GM19468 (cell line): ENCODE measurements around the gene HDAC5.
"Not testable (repeated sequence)": the region's sequence is repeated elsewhere in the genome, so short reads cannot be mapped to it uniquely, and the experiment has no call there.

Experiments used
- ATAC-seq: cut with Tn5 transposase; IDR thresholded peaks from one replicate; pipeline ENCODE4 v1.9.1; 2021; ENCODE audit warnings: mild to moderate bottlenecking, moderate library complexity, moderate number of reproducible peaks; ENCODE audit not compliant: unreplicated experiment; ENCODE audit errors: extremely low read depth

The HDAC5 gene

GRCh38 chr17:44113382-44113781 is 10.1 kb downstream of the HDAC5 start:
- ATAC-seq: no peak

GRCh38 chr17:44112284-44113280 is 10.9 kb downstream of the HDAC5 start:
- no peak for ATAC-seq

GRCh38 chr17:44111777-44112176 is 11.7 kb downstream of the HDAC5 start:
- ATAC-seq: no peak

- ATAC-seq: no peak
Observed at GRCh38 chr17:44110823-44111633, 12.4 kb downstream of the HDAC5 start.

GRCh38 chr17:44110011-44110686 is 13.3 kb downstream of the HDAC5 start:
- ATAC-seq: no peak

- ATAC-seq: no peak
Observed at GRCh38 chr17:44109312-44109630, 14.2 kb downstream of the HDAC5 start.

GRCh38 chr17:44108440-44109311 is 14.8 kb downstream of the HDAC5 start:
- no peak for ATAC-seq

- ATAC-seq: no peak
Observed at GRCh38 chr17:44106801-44107200, 16.6 kb downstream of the HDAC5 start.

- no peak for ATAC-seq
Observed at GRCh38 chr17:44105941-44106340, 17.5 kb downstream of the HDAC5 start.

GRCh38 chr17:44105483-44105882 is 18.0 kb downstream of the HDAC5 start:
- no peak for ATAC-seq

- no peak for ATAC-seq
Observed at GRCh38 chr17:44102849-44103622, 20.4 kb downstream of the HDAC5 start.

- not testable (repeated sequence) for ATAC-seq
Observed at GRCh38 chr17:44101858-44102257, 21.6 kb downstream of the HDAC5 start.

GRCh38 chr17:44097110-44097958 is 26.1 kb downstream of the HDAC5 start:
- ATAC-seq: no peak

- ATAC-seq: no peak
Observed at GRCh38 chr17:44095647-44096496, 27.6 kb downstream of the HDAC5 start.

GRCh38 chr17:44095388-44095646 is 28.1 kb downstream of the HDAC5 start:
- ATAC-seq: no peak

- no peak for ATAC-seq
Observed at GRCh38 chr17:44094701-44095387, 28.6 kb downstream of the HDAC5 start.
